GM12891 (cell line): Measurements from ENCODE around the gene MEGF6.

Experiments used
- POLR2A ChIP-seq: IDR thresholded peaks from 2 replicates; pipeline ENCODE4 v1.6.1; 2011; ENCODE audit warnings: low read depth, low read length, control low read depth
- POLR2AphosphoS5 ChIP-seq: IDR thresholded peaks from 2 replicates; pipeline ENCODE4 v1.6.1; 2011; ENCODE audit warnings: low read depth, low read length, control low read depth
- POU2F2 ChIP-seq: IDR thresholded peaks from 2 replicates; pipeline ENCODE4 v1.6.1; 2011; ENCODE audit warnings: low read depth, mild to moderate bottlenecking, control low read depth, low read length, moderate library complexity
- TAF1 ChIP-seq: IDR thresholded peaks from 2 replicates; pipeline ENCODE4 v1.6.1; 2011; ENCODE audit warnings: low read depth, low read length, control low read depth

DNA sequence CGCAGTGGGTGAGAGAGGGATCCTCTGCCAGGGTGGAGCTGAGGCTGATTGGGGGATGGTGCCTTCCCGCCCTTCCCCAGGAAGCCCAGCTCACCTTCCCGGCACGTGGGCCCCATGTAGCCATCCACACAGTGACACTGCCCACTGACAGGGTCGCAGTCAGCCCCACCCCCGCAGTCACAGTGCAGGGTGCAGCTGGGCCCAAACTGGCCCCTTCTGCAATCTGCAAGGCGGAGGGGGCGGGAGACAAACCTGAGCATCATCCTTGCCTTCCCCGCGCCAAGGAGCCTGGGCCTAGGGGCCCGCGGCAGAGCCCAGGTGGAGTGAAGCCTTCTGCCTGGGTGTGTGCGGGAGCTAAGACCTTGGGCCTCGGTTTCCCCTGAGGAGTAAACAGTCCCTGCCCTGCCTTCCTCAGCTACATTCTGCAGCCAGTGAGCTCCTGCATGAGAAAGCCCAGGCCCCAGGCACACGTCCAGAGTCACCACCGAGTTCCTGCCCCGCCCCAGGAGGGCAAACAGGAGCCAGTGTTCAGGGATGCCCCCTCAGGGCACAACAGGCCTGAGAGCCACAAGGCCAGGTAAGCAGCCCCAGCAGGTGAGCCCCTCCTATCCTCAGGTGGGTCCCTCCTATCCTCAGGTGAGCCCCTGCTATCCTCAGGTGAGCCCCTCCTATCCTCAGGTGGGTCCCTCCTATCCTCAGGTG is 118.6 kb downstream of the MEGF6 start:
- TF ChIP-seq POU2F2 (no peak), POLR2AphosphoS5 (no peak), TAF1 (no peak), POLR2A (no peak)
